Islet precursor cell (in vitro differentiated cells): Measurements from ENCODE around the gene C1orf232.
A peak's percentile ranks its signal among the peaks of the same experiment; 100 is the strongest.

Source experiments
- DNase-seq: peaks from one replicate; pipeline ENCODE4 v3.0.0-alpha.2; 2018

The C1orf232 gene

DNA sequence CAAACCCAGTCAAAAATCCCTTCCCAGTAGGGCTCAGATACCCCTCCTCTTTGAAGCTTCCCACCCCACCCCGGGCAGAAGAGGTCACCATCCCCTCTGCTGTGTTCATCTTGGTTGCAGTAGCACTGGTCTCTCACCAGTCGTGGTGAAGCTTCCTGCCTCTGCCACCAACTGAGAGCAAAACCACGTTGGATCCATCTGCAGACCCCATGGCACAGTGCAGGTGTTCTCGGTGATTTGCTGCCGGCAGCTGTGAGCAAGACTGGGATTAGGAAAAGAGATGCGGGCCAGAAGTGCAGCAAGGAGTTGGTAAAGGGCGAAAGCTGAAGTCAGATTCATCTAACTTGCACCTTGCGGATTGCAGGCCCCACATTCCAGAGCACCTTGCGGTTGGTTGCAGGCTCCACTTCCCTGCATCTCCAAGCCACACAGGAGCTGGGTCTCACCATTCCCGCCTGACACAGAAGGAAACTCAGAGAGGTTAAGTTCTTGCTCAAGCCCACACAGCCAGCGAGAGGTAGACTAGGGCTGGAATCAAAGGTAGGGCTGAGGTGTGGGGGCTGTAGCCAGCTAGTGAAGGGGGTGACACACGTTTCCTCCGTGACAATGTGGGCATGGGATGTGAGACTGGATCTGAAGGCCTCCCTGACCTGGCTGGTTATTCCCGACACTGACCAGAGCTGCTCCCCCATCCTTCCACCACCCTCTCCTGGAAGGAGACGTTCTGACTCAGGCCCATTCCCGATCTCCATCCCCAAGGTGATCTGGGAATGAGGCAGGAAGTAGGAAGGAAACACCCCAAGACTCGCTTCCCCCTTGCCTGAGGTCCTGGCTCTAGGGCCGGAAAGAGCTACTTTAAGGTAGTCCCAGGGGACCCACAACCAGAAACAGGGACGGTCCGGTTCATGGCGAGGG is 13.1 kb downstream of the C1orf232 start:
- no peak for DNase-seq

- DNase-seq, result no peak
Observed at GRCh38 chr1:26154750-26155149, 14.0 kb downstream of the C1orf232 start.

DNA sequence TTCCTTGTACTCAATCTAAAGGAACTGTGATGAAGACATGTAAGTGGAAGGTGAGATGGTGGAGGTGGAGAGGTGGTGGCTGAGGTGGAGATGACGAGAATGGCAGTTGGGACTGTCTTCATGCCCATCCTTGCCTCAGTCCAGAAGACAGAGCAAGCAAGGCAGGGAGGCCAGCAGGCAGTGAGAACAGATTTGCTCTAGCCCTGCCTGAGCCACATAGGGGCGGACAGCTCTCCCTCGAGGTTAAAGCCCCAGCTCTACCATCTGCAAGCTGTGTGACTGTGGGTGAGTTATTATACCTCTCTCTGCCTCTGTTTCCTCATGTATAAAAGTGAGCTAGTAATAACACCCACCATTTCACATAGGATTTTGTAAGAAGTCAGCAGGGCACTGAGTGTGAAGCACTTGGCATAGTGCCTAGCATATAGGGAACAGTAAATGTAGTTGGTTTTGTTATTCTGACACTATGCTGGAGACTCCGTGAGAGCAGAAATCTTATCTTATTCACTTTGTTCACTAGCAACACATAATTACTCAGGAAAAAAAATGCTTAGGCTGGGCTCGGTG is 14.7 kb downstream of the C1orf232 start:
- DNase-seq, result no peak

GRCh38 chr1:26148887-26149286 is 19.9 kb downstream of the C1orf232 start:
- no peak for DNase-seq

DNA sequence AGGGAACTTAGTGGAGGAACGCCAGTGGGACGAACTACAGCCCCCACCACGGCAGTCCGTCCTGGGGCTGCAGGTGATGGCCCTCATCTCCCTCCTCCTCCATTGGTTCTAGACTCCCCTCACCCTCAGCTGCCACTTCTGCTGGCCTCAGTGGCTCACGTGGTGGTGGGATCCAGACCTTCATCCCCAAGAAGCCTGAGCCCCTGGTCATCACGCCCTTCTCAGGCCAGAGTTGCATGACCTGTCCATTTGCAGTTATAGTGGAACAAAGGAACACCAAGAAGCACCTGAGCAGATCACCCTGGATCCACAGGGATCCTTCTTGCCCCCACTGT is 22.8 kb downstream of the C1orf232 start:
- peak; percentile 35 for DNase-seq

GRCh38 chr1:26145041-26145959 is 23.5 kb downstream of the C1orf232 start:
- DNase-seq, result peak; percentile 91

GRCh38 chr1:26142159-26142558 is 26.6 kb downstream of the C1orf232 start:
- DNase-seq, result peak; percentile 30

GRCh38 chr1:26138974-26139558 is 29.7 kb downstream of the C1orf232 start:
- no peak for DNase-seq

DNA sequence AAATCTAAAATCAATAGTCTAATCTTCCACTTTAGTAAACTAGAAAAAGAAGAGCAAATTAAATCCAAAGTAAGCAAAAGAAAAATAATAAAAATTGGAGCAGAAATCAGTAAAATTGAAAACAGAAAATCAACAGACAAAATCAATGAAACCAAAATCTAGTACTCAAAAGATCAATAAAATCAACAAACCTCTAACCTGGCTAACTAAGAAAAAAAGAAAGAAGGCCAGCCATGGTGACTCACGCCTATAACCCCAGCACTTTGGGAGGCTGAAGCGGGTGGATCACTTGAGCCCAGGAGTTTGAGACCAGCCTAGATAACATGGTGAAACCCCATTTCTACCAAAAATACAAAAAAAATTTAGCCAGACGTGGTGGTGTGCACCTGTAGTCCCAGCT is 34.3 kb downstream of the C1orf232 start:
- no peak for DNase-seq

- DNase-seq, result no peak
Observed at GRCh38 chr1:26132834-26133167, 36.0 kb downstream of the C1orf232 start.

DNA sequence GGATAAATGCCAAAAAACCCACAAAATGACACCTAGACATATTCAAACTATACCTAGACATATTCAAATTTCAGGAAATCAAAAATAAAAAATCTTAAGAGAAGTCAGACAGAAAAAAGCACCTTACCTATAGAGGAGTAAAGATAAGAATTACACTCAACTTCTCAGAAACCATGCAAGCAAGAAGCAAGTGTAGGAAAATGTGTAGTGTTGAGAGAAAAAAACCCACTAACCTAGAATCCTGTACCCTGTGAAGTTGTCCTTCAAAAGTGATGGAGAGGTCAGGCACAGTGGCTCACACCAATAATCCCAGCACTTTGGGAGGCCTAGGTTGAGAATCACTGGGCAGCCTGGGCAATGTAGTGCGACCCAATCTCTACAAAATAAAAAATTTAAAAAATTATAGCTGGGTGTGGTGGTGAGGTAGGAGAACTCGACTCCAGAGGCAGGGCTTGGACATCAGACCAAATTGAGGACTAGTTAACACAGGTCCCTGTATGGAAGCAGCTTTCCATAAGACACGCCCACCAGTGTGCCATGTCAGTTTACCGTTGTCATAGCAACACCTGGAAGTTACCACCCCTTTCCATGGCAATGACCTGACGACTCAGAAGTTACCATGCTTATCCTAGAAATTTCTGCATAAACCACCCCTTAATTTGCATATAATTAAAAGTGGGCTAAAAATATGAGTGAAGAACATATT is 36.5 kb downstream of the C1orf232 start:
- DNase-seq, result no peak

GRCh38 chr1:26130695-26131094 is 38.1 kb downstream of the C1orf232 start:
- DNase-seq, result no peak

DNA sequence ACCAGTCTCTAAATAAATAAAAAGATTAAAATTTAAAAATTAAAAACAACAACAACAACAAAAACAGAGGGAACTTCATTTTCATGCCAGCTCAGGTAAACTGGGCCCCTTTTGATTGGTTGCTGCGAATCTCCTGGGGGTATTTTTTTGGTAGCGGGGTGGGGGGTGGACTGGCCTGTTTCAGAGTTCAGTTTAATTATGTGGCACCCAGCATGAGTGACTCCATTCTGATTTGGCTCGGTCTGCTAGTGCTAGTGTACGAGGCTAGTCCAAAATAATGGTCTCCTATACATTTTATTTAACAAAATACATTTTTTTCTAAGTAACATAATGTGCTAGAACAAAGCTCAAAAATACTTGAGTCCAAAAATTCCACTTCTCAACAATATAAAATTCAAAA is 39.0 kb downstream of the C1orf232 start:
- no peak for DNase-seq

DNA sequence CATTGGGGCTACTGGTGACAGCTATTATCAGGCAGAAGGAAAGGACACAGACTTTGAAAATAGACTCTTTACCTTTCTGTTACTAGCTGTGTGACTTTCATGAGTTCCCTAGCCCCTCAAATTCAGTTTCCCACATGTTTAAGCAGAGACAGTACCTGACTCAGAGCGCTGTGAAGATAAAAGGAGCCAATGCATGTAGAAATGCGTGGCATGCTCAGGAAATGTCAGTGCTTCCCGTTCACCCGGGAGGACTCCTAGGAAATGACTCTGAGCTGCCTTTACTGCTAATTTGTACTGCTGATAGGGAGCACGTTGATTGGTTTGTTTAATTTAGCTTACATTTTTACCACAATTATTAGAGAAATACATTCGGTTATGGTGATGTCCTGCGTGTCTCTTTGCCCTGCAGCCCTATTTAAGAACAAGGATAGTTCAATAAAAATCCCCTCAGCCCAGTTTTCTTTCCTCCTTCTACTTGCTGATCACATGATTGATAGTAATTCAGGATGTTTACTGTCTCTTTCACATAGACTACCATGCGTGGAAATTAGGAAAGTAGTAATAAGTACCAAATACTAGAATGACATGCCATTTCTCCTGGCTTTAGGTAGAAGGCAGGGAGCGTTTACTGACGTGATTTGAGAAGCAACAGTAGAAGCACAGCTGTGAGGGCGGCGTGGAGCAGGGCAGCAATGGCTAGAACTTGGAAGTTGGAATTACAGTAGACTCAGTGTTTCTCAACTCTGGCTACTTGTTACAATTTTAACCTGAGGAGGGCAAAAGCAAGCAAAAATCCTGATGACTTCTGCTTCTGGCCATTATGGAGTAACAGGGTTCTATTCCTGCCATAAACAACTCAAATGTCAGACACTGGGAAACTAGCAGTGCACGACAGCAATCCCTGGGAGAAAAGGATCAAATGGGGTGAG is 41.3 kb downstream of the C1orf232 start:
- peak; percentile 68 for DNase-seq

- no peak for DNase-seq
Observed at GRCh38 chr1:26126321-26127084, 42.3 kb downstream of the C1orf232 start.

GRCh38 chr1:26125946-26126320 is 42.8 kb downstream of the C1orf232 start:
- no peak for DNase-seq

DNA sequence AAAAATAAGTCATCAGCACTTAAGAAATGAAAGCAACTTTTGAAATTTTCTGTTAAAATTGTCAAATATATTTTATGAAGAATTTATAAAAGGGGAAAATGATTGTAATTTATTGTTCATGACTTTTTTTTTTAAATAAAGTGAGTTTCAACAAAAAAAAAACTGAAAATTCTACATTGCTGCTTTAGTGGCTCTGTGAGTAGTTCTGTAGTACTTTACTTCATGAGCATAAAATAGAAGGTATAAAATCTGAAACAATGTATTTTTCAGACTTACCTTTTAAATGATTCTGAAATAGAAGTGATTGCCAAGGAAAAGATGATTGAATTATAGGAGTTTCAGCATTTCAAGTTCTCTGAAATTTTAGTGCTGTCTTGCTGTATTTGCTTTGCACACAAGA is 43.4 kb downstream of the C1orf232 start:
- DNase-seq, result no peak

DNA sequence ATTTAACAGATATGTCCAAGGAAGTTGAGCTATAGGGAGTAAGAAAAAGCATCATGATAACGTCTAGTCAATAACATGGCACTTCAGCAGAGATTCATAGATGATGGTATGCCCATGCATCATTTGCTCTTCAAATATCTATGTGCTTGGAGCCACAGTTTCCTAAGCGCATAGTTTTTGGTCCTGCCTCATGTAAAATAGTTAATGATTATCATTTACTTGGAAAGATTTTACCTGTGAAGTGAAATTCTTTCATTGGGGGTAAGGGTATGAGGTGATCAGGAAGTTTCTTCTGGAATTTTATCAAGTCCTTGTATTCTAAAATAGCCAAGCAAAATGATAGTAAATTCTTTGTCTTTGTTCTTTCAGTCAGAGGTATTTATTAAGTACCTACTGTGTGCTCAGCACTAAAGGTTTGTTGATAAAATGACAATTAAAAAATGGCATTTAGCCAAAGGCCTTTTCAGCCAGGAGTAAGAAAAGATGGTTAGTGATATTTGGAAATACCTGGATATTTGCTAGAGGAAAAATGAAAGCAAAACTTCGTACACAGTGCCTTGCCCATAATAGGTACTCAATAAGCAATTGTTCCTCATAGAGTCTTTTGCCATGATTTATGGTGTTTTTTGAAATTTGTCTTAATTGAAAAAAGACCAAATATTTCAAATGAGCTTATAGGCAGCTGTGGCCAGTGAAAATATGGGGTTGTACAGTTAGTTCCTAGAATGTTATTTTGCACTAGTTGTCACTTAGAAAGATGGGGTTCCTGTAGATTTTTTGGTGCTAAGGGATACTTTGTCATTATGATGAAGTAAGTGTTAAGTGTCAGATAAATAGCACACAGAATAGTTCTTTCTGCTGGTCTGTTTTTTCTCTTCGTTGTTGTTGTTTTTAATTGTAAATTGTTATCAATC is 44.1 kb downstream of the C1orf232 start:
- no peak for DNase-seq
